ENCODE data around the gene PAM. TPM values are rescaled to one million over a fixed set of nuclear protein-coding genes. Genes with fewer than 3 reads are reported as not detected.

Gene PAM
- total RNA-seq, 4 donors from 2014 or later, result 73.0 to 181 (median 138) TPM

DNA sequence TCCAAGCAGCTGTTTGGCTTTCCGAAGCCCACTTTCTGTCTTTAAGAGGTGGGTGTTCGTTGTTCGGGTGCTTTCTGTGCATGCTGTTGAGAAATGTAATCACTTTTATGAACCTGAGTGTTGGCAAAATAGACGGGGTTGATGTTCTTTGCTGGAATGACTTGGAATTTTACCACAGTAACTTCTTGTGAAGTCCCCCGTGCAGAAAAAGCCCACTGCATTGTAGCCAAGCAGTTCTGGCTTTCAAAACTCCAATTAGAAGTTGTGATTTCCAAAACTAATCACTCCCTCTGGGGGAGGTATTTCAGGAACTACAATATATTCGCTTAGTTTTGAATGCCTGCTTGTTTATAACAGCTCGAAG lies 111.1 kb downstream of the PAM start:
- in situ Hi-C loops (cut with MboI; ENCODE audit: low pct_ligation_motif_present in 1 of 4, low pct_unique_long_range_greater_than_20kb in 1 of 4, low sequenced_read_pairs in 3 of 4) (no loop called here), intact Hi-C loops (cut with DNase I; ENCODE audit: low total_unique reads) (no loop called here)
- DNase-seq, result no peak
- peaks cover 10% of the 10 kb centered on the region for H3K27me3 ChIP-seq
- H3K36me3 ChIP-seq, result no peaks in the 10 kb centered on the region
- TF ChIP-seq POLR2AphosphoS5 (IDR thresholded peaks at IDR 0.05) (no peak), EP300 (IDR thresholded peaks at IDR 0.05; ENCODE audit: low read depth) (no peak), POLR2A (IDR thresholded peaks at IDR 0.05) (no peak)
- TF ChIP-seq, protein P1, sequence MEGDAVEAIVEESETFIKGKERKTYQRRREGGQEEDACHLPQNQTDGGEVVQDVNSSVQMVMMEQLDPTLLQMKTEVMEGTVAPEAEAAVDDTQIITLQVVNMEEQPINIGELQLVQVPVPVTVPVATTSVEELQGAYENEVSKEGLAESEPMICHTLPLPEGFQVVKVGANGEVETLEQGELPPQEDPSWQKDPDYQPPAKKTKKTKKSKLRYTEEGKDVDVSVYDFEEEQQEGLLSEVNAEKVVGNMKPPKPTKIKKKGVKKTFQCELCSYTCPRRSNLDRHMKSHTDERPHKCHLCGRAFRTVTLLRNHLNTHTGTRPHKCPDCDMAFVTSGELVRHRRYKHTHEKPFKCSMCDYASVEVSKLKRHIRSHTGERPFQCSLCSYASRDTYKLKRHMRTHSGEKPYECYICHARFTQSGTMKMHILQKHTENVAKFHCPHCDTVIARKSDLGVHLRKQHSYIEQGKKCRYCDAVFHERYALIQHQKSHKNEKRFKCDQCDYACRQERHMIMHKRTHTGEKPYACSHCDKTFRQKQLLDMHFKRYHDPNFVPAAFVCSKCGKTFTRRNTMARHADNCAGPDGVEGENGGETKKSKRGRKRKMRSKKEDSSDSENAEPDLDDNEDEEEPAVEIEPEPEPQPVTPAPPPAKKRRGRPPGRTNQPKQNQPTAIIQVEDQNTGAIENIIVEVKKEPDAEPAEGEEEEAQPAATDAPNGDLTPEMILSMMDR (IDR thresholded peaks at IDR 0.05), result no peak
- H3K4me3 ChIP-seq, result peak overlapping the region; percentile 45 to 74 (median 59)
- H3K9me3 ChIP-seq, result no peaks in the 10 kb centered on the region
- peaks cover 5 to 54% (median 24%) of the 10 kb centered on the region in 4 donors for H3K4me1 ChIP-seq
- WGBS, 2 donors (ENCODE audit: low coverage in 1 of 2), result 4 to 16% methylated on average over 2 to 7 of the region's 7 CpGs
- H3K27ac ChIP-seq, result peak overlapping the region; percentile 79 to 85 (median 84)

DNA sequence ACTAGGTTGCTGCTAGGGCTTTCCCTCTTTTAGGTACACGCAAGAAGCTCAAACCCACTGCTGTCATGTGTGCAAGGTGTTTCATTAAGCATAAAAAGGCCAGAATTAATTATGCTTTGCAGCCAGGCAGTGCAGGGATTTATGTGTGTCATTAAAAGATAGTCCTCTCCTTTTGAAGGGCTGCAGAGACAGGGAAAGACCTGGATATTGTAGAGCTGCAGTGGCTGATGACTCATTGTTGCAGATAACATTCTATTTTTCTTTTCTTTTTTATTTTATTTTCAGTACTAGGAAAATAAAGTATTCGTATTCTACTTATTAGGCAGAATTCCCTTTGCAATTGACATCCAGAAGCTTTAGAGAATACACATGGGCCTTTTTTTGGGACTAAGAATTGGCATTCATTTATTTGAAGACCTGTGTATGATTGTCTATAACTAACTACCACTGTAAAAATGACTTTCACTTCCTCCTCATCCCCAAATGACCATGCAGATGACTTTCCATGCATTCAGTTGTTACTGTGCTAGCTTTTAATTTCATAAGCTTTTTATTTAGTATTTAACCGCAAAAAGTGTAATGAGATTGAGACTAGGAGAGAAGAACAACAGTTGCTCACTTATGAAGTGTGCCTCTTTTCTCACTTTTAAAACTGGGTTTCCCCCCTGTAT lies 113.0 kb downstream of the PAM start:
- no peak for DNase-seq
- in situ Hi-C loops (cut with MboI; ENCODE audit: low pct_ligation_motif_present in 1 of 4, low pct_unique_long_range_greater_than_20kb in 1 of 4, low sequenced_read_pairs in 3 of 4), result no loop called here
- H3K27ac ChIP-seq, result no peak overlapping the region
- peaks cover 10% of the 10 kb centered on the region for H3K27me3 ChIP-seq
- no peak overlapping the region for H3K4me3 ChIP-seq
- peaks cover under 1 to 49% (median 21%) of the 10 kb centered on the region in 4 donors for H3K4me1 ChIP-seq
- no peaks in the 10 kb centered on the region for H3K36me3 ChIP-seq
- 68 to 83% methylated on average over 2 to 3 of the region's 3 CpGs for WGBS, 2 donors (ENCODE audit: low coverage in 1 of 2)
- no peaks in the 10 kb centered on the region for H3K9me3 ChIP-seq
- intact Hi-C loops (cut with DNase I; ENCODE audit: low total_unique reads), result no loop called here
- TF ChIP-seq EP300 (IDR thresholded peaks at IDR 0.05; ENCODE audit: low read depth), result no peak
- no peak for TF ChIP-seq POLR2AphosphoS5 (IDR thresholded peaks at IDR 0.05)
- no peak for TF ChIP-seq POLR2A (IDR thresholded peaks at IDR 0.05)
- TF ChIP-seq, protein P1 (IDR thresholded peaks at IDR 0.05), result no peak

DNA sequence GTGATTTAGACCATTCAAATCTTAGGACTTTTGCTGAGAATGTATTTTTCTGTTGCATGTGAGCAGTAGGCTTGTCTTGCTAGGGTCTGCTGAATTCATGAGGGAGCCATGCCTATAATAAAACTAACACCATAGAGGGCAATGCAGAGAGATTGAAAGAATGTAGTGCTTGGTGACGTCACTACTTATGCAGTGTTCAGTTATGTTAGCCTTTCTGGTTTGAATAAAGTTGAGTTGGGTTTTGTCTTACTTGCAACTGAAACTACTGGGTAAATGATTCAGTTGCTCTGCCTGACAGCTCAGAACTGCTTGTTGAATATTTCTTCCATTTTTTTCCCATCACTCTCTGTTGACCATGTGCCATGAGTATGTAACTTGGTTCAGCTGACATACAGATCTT lies 114.1 kb downstream of the PAM start:
- Histone ChIP-seq H3K4me3 (no peak overlapping the region), H3K27ac (no peak overlapping the region), H3K36me3 (no peaks in the 10 kb centered on the region), H3K4me1 (peaks cover 0 to 38% (median 16%) of the 10 kb centered on the region in 4 donors), H3K27me3 (peaks cover 10% of the 10 kb centered on the region), H3K9me3 (no peaks in the 10 kb centered on the region)
- 91% methylated on average over 1 of the region's 1 CpG; no CpG with 5 or more reads in 1 of the 2 donors for WGBS, 2 donors (ENCODE audit: low coverage in 1 of 2)
- DNase-seq, result no peak
- in situ Hi-C loops (cut with MboI; ENCODE audit: low pct_ligation_motif_present in 1 of 4, low pct_unique_long_range_greater_than_20kb in 1 of 4, low sequenced_read_pairs in 3 of 4) (no loop called here), intact Hi-C loops (cut with DNase I; ENCODE audit: low total_unique reads) (no loop called here)
- no peak for TF ChIP-seq POLR2A (IDR thresholded peaks at IDR 0.05)
- TF ChIP-seq, protein P1 (IDR thresholded peaks at IDR 0.05), result no peak
- TF ChIP-seq POLR2AphosphoS5 (IDR thresholded peaks at IDR 0.05), result no peak
- no peak for TF ChIP-seq EP300 (IDR thresholded peaks at IDR 0.05; ENCODE audit: low read depth)

DNA sequence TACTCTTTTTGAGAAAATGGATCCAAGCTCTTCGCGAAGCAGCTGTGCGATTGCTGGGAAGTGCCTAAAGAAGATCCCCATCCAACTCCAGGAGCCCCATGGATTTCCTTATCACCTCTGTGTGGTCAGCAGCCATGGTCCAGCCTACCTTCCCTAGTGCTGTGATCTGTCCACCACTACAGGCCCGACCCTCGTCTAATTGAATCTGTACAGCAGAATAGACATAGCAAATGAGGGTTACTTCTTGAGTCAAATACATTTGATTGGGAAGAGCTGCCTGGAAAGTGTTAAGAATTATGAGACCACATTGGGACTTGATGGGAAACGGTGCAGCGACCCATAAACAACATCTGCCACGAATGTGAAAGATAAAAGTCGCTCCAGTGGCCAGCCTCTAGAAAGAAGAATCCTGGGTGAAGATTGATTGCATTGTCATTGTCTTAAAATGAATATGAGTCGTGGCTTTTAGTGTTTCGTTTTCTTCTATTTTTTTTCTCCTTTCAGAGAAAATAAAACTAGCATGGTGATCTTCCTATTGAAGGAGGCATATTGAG lies 118.4 kb downstream of the PAM start:
- Histone ChIP-seq H3K36me3 (no peaks in the 10 kb centered on the region), H3K4me3 (no peak overlapping the region), H3K27ac (no peak overlapping the region), H3K27me3 (no peaks in the 10 kb centered on the region), H3K4me1 (peaks cover 0 to 12% (median 6%) of the 10 kb centered on the region in 4 donors), H3K9me3 (no peaks in the 10 kb centered on the region)
- in situ Hi-C loops (cut with MboI; ENCODE audit: low pct_ligation_motif_present in 1 of 4, low pct_unique_long_range_greater_than_20kb in 1 of 4, low sequenced_read_pairs in 3 of 4) (no loop called here), intact Hi-C loops (cut with DNase I; ENCODE audit: low total_unique reads) (no loop called here)
- DNase-seq, result no peak
- TF ChIP-seq, protein P1 (IDR thresholded peaks at IDR 0.05), result no peak
- TF ChIP-seq POLR2A (IDR thresholded peaks at IDR 0.05) (no peak), EP300 (IDR thresholded peaks at IDR 0.05; ENCODE audit: low read depth) (no peak), POLR2AphosphoS5 (IDR thresholded peaks at IDR 0.05) (no peak)
- 87 to 90% methylated on average over 8 to 11 of the region's 11 CpGs for WGBS, 2 donors (ENCODE audit: low coverage in 1 of 2)

All from transverse colon (tissue), 4 donors.